IPS DF 6.9 (cell line): Measurements from ENCODE around the gene TNXB.
"Not testable (repeated sequence)": the region's sequence is repeated elsewhere in the genome, so short reads cannot be mapped to it uniquely, and the experiment has no call there.

Experiments used
- DNase-seq: peaks from one replicate; pipeline ENCODE4 v3.0.0-alpha.2; 2013; ENCODE audit warnings: low read depth, low spot score
- H3K27ac ChIP-seq: one replicate; pipeline ENCODE4 v1.5.1; 2013; ENCODE audit warnings: low read length, control low read depth
- H3K27me3 ChIP-seq: 2 replicates; pipeline ENCODE4 v1.6.1; 2013; ENCODE audit warnings: mild to moderate bottlenecking, low read length; ENCODE audit not compliant: control insufficient read depth, insufficient read depth
- H3K36me3 ChIP-seq: 2 replicates; pipeline ENCODE4 v1.6.1; 2013; ENCODE audit warnings: low read length; ENCODE audit not compliant: control insufficient read depth, insufficient read depth
- H3K4me1 ChIP-seq: 2 replicates; pipeline ENCODE4 v1.6.1; 2013; ENCODE audit warnings: low read length; ENCODE audit not compliant: control insufficient read depth, insufficient read depth
- H3K4me3 ChIP-seq: 2 replicates; pipeline ENCODE4 v1.5.1; 2013; ENCODE audit warnings: mild to moderate bottlenecking, low read length
- H3K9me3 ChIP-seq: 2 replicates; pipeline ENCODE4 v1.6.1; 2013; ENCODE audit warnings: low read length, inconsistent platforms; ENCODE audit not compliant: control insufficient read depth, insufficient read depth
- WGBS: extraction: QIAGEN DNeasy Blood & Tissue Kit; methylation state at CpG from one replicate; pipeline ENCODE4 v1.1.7; 2013; ENCODE audit warnings: mixed read lengths, missing lambda C conversion rate; ENCODE audit not compliant: insufficient read length, insufficient coverage; 5-methylcytosine and 5-hydroxymethylcytosine counted together

TNXB gene

DNA sequence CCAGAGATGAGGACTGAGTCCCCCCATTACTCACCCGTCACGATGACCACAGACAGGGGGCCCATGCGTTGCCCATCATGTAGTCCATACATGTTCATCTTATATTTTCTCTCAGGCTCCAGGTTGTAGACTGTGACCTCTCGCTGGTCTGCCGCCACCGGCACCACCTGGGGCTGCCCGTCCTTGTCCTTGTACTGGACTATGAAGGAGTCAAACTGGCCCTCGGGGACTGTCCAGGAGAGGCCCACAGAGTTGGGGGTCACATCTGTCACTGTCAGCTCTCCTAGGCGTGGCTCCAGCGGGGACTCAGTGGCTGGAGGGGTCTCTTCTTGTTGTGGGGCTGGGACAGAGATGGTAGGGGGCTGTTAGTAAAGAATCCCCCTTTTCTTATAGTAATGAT is 35.5 kb downstream of the TNXB start:
- Histone ChIP-seq H3K36me3 (no peaks in the 10 kb centered on the region), H3K4me3 (no peak overlapping the region), H3K27ac (no peak overlapping the region), H3K9me3 (no peaks in the 10 kb centered on the region), H3K27me3 (no peaks in the 10 kb centered on the region), H3K4me1 (no peaks in the 10 kb centered on the region)
- no peak for DNase-seq
- no CpG with 5 or more reads among the region's 10 CpGs for WGBS

DNA sequence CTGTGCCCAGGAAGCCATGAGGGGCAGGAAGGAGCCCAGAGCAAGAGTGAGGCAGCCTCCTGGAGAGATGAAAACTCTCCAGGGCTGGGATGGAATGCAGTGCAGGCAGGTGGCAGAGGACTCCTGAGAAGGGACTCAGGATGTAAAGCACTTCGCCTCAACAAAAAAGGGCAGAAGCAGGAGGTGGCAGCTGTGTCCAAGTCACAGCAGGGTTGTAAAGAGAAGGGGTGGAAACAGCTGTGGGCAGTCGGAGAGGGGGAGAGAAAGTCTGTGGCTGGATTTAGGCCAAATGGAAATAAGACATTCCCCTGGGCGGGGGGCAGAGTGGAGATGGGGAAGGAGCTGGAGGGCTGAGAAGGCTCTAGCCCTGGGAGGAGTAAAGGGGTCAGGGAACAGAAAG is 36.0 kb downstream of the TNXB start:
- no peak for DNase-seq
- Histone ChIP-seq H3K36me3 (no peaks in the 10 kb centered on the region), H3K9me3 (no peaks in the 10 kb centered on the region), H3K27me3 (no peaks in the 10 kb centered on the region), H3K27ac (no peak overlapping the region), H3K4me1 (no peaks in the 10 kb centered on the region), H3K4me3 (no peak overlapping the region)
- WGBS: no CpG with 5 or more reads among the region's 3 CpGs

DNA sequence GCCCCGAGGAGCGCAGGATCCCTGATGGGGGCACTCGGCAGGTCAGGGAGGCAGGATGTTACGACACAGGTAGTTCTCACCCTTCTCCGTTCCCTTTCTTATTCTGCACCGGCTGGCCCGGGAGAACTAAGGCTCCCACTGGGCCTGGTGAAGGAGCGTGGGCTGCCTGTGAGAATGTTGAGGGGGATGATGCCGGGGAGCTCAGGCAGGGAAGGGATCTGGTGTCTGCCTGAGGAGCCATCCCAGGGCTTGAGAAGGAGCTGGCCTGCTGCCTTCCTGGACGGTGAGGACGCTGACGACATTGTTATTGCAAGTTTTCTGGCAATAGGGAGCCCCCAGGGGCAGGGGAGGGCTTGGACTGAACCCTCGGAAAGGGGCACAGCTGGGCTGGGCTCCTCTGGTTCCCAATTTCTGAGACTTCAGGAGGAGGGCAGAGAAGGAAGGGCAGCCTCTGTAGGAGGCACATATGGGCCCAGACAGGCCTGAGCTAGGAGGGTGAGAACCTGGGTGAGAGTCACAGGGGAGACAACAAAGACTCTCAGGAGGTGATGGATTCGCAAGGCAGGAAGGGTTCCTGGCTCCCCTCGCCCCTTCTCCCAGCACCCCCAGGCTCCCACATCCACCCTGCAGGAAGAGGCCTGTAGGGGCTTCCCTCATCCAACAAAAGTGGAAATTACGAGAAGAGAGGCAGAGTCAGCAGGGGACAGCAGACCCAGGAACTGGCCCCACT is 38.2 kb downstream of the TNXB start:
- H3K27ac ChIP-seq: no peak overlapping the region
- no peaks in the 10 kb centered on the region for H3K9me3 ChIP-seq
- no peak for DNase-seq
- H3K27me3 ChIP-seq: no peaks in the 10 kb centered on the region
- H3K4me3 ChIP-seq: no peak overlapping the region
- no peaks in the 10 kb centered on the region for H3K4me1 ChIP-seq
- no CpG with 5 or more reads among the region's 16 CpGs for WGBS
- H3K36me3 ChIP-seq: no peaks in the 10 kb centered on the region

DNA sequence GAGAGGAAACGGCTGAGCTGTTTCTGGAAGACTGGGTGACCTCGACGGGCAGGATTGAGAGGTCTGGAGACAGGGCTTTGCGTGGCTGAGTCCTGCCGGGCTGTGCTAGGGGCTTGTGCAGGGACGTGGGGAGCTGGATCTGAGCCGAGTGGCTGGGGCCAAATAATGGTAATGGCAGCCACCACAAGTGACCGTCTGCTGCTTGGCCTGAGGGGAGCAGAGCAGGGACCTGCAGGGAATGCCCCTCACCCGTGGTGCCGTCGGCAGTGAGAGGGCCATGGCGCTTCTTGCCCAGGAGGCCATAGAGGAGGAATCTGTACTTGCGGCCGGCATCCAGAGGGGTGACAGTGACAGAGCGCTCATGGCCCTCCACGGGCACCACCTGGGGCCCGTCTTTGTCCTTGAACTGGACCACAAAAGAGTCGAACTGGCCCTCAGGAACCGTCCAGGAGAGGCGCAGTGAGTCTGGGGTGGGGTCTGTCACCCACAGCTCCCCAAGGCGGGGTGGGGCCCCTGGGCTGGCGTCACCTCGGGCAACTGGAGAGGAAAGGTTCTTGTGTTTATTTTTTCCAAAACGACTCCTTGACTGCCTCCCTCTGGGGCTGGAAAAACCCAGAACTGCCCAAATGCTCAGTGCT is 39.1 kb downstream of the TNXB start:
- Histone ChIP-seq H3K36me3 (no peaks in the 10 kb centered on the region), H3K4me1 (no peaks in the 10 kb centered on the region), H3K9me3 (no peaks in the 10 kb centered on the region), H3K4me3 (no peak overlapping the region), H3K27ac (no peak overlapping the region), H3K27me3 (no peaks in the 10 kb centered on the region)
- no CpG with 5 or more reads among the region's 24 CpGs for WGBS
- no peak for DNase-seq

DNA sequence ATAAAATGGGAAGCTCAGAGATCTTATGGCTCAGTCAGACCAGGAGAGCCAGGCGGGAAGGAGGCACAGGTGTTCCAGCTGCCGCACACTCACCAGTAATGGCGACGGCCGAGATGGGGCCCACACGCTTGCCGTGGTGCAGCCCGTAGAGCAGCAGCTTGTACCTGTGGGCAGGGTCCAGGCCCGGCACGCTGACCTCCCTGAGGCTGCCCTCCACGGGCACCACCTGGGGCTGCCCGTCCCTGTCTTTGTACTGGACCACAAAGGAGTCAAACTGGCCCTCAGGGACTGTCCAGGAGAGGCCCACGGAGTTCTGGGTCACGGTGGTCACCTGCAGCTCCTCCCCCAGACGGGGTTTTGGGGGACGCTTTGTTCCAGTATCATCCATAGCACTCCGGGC is 39.7 kb downstream of the TNXB start:
- no peak overlapping the region for H3K4me3 ChIP-seq
- H3K27me3 ChIP-seq: no peaks in the 10 kb centered on the region
- H3K4me1 ChIP-seq: no peaks in the 10 kb centered on the region
- no peaks in the 10 kb centered on the region for H3K9me3 ChIP-seq
- no CpG with 5 or more reads among the region's 17 CpGs for WGBS
- no peak overlapping the region for H3K27ac ChIP-seq
- DNase-seq: no peak
- no peaks in the 10 kb centered on the region for H3K36me3 ChIP-seq

DNA sequence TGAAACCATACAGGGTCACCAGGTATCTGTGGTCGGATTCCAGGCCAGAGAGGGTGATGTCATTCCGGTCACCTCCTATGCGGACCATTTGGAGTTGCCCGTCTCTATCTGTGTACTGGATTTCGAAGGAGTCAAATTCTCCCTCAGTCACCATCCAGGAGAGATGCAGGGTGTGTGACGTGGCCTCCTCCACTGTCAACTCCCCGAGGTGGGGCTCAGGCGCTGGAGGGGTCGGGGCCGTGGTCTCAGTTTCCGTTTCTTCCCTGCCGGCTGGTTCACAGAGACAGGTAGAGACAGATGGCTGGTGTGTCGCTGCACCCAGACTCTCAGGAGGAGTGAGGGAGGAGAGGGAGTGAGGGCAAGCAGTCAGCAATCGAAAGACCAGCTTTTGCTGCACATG is 40.3 kb downstream of the TNXB start:
- no CpG with 5 or more reads among the region's 14 CpGs for WGBS
- H3K4me3 ChIP-seq: no peak overlapping the region
- no peaks in the 10 kb centered on the region for H3K4me1 ChIP-seq
- no peak overlapping the region for H3K27ac ChIP-seq
- H3K27me3 ChIP-seq: no peaks in the 10 kb centered on the region
- DNase-seq: no peak
- H3K9me3 ChIP-seq: no peaks in the 10 kb centered on the region
- no peaks in the 10 kb centered on the region for H3K36me3 ChIP-seq

DNA sequence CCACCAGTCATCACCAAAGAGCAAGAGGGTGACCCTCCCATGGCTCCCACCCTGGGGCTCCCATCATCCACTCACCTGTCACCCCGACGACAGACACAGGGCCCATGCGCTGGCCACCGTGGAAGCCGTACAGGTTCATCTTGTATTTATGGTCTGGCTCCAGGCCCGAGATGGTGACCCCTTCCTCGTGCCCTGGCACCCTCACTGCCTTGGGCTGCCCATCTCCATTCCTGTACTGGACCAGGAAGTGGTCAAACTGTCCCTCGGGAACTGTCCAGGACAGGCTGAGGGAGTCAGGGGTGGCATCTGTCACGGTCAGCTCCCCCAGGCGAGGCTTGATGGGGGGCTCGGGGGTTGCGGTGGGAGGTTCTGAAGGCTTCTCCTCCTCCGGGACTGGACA is 40.8 kb downstream of the TNXB start:
- not testable (repeated sequence) for H3K4me1 ChIP-seq, H3K27me3 ChIP-seq, H3K27ac ChIP-seq, DNase-seq, H3K4me3 ChIP-seq, H3K9me3 ChIP-seq, H3K36me3 ChIP-seq
- WGBS: no CpG with 5 or more reads among the region's 13 CpGs

DNA sequence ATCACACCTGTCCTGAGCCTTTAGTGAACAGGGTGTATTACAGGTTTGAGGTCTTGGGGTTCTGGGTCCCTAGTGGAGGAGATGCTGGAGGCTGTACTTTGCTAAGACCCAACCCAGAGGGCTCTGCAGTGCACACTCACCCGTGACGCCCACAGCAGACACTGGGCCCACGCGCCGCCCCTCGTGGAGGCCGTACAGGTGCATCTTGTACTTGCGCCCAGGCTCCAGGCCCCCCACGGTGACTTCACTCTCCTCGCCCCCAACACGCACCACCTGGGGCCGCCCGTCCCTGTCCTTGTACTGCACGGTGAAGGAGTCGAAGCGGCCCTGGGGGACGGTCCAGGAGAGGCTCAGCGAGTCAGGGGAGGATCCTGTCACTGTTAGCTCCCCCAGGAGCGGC is 41.6 kb downstream of the TNXB start:
- H3K27me3 ChIP-seq, H3K9me3 ChIP-seq, DNase-seq, H3K36me3 ChIP-seq, H3K4me3 ChIP-seq, H3K4me1 ChIP-seq, H3K27ac ChIP-seq: not testable (repeated sequence)
- no CpG with 5 or more reads among the region's 19 CpGs for WGBS

DNA sequence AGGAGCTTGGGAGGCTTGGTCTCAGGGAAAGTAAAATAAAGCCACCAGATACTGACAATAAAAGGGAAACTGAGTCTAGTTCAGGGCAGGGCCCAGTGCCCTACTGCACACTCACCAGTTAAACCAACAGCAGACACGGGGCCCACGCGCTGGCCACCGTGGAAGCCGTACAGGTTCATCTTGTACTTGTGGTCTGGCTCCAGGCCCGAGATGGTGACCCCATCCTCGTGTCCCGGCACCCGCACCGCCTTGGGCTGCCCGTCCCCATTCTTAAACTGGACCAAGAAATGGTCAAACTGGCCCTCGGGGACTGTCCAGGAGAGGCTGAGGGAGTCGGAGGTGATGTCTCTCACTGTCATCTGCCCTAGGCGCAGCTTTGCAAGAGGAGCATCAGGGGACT is 44.4 kb downstream of the TNXB start:
- Histone ChIP-seq H3K27me3 (no peaks in the 10 kb centered on the region), H3K9me3 (no peaks in the 10 kb centered on the region), H3K4me1 (no peaks in the 10 kb centered on the region), H3K27ac (no peak overlapping the region), H3K4me3 (no peak overlapping the region), H3K36me3 (no peaks in the 10 kb centered on the region)
- no peak for DNase-seq
- no CpG with 5 or more reads among the region's 14 CpGs for WGBS

DNA sequence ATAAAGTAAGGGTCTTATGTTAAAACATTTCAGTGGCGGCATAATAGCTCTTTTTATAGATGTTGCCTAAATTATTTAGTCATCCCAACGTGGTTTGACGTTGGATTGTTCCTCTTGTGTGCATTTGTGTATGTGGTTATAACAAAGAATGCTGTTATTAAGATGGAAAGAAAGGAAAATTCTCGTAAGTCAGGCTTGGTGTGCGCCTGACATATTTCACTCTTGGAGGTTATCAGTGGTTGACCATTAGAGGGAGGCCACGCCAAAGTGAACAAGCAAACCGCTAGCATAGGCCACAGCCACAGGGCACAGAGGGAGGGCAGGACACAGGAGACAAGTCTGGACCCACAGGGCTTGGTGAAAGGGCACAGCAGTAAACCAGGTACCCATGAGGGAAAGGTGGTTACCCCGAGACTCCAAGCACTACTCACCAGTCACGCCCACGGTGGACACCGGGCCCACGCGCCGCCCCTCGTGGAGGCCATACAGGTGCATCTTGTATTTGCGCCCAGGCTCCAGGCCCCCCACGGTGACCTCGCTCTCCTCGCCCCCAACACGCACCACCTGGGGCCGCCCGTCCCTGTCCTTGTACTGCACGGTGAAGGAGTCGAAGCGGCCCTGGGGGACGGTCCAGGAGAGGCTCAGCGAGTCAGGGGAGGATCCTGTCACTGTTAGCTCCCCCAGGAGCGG is 48.0 kb downstream of the TNXB start:
- no peak overlapping the region for H3K27ac ChIP-seq
- H3K27me3 ChIP-seq: no peaks in the 10 kb centered on the region
- no peak for DNase-seq
- no peaks in the 10 kb centered on the region for H3K9me3 ChIP-seq
- no peak overlapping the region for H3K4me3 ChIP-seq
- WGBS: no CpG with 5 or more reads among the region's 28 CpGs
- H3K4me1 ChIP-seq: no peaks in the 10 kb centered on the region
- no peaks in the 10 kb centered on the region for H3K36me3 ChIP-seq
